Measurements from ENCODE around the gene SLC12A1. TPM values are rescaled to one million over a fixed set of nuclear protein-coding genes. Genes with fewer than 3 reads are reported as not detected.
A peak's percentile ranks its signal among the peaks of the same experiment; 100 is the strongest.

SLC12A1 gene
- total RNA-seq, 2 donors from 2014 or later, result 0.68 to 0.85 TPM

- Histone ChIP-seq H3K4me3 (no peak overlapping the region), H3K27ac (no peak overlapping the region), H3K4me1 (ENCODE audit: control insufficient read depth in 1 of 2, low read depth in 2 of 2) (no peaks in the 10 kb centered on the region), H3K27me3 (replicated peaks; ENCODE audit: insufficient read depth) (no peaks in the 10 kb centered on the region), H3K36me3 (no peaks in the 10 kb centered on the region), H3K9me3 (no peaks in the 10 kb centered on the region)
- ATAC-seq (ENCODE audit: insufficient number of reproducible peaks, low FRiP score, low read depth) (no peak), DNase-seq (ENCODE audit: low spot score) (no peak)
- TF ChIP-seq CTCF (IDR thresholded peaks at IDR 0.05), result no peak
Observed at GRCh38 chr15:48185529-48185928, 20.6 kb upstream of the SLC12A1 start.

GRCh38 chr15:48186271-48186670, 19.8 kb upstream of the SLC12A1 start:
- H3K9me3 ChIP-seq, result no peaks in the 10 kb centered on the region
- no peaks in the 10 kb centered on the region for H3K4me1 ChIP-seq (ENCODE audit: control insufficient read depth in 1 of 2, low read depth in 2 of 2)
- no peak overlapping the region for H3K4me3 ChIP-seq
- H3K27ac ChIP-seq, result no peak overlapping the region
- ATAC-seq (ENCODE audit: insufficient number of reproducible peaks, low FRiP score, low read depth) (no peak), DNase-seq (ENCODE audit: low spot score) (no peak)
- TF ChIP-seq CTCF (IDR thresholded peaks at IDR 0.05), result no peak
- H3K27me3 ChIP-seq (replicated peaks; ENCODE audit: insufficient read depth), result no peaks in the 10 kb centered on the region
- H3K36me3 ChIP-seq, result no peaks in the 10 kb centered on the region

- Histone ChIP-seq H3K27me3 (replicated peaks; ENCODE audit: insufficient read depth) (no peaks in the 10 kb centered on the region), H3K4me3 (peak overlapping the region; percentile 2), H3K4me1 (ENCODE audit: control insufficient read depth in 1 of 2, low read depth in 2 of 2) (no peaks in the 10 kb centered on the region), H3K27ac (no peak overlapping the region), H3K9me3 (no peaks in the 10 kb centered on the region), H3K36me3 (no peaks in the 10 kb centered on the region)
- no peak for TF ChIP-seq CTCF (IDR thresholded peaks at IDR 0.05)
- ATAC-seq (ENCODE audit: insufficient number of reproducible peaks, low FRiP score, low read depth) (no peak), DNase-seq (ENCODE audit: low spot score) (peak; percentile 7)
Observed at GRCh38 chr15:48190932-48191573, 15.0 kb upstream of the SLC12A1 start.

GRCh38 chr15:48191574-48192225, 14.4 kb upstream of the SLC12A1 start, which contains the start of gene CTXN2:
Gene CTXN2 (plus strand): TSS chr15:48191665. CDS start chr15:48201301, 9,636 bp downstream.
- Histone ChIP-seq H3K36me3 (no peaks in the 10 kb centered on the region), H3K9me3 (no peaks in the 10 kb centered on the region), H3K4me1 (ENCODE audit: control insufficient read depth in 1 of 2, low read depth in 2 of 2) (no peaks in the 10 kb centered on the region), H3K27me3 (replicated peaks; ENCODE audit: insufficient read depth) (no peaks in the 10 kb centered on the region), H3K27ac (no peak within 1 kb of the TSS), H3K4me3 (peak within 1 kb of the TSS; percentile 2)
- no peak for TF ChIP-seq CTCF (IDR thresholded peaks at IDR 0.05)
- no peak for ATAC-seq (ENCODE audit: insufficient number of reproducible peaks, low FRiP score, low read depth)
- no peak for DNase-seq (ENCODE audit: low spot score)

GRCh38 chr15:48202068-48202467, 4.0 kb upstream of the SLC12A1 start:
- no peaks in the 10 kb centered on the region for H3K9me3 ChIP-seq
- no peak overlapping the region for H3K27ac ChIP-seq
- no peaks in the 10 kb centered on the region for H3K4me1 ChIP-seq (ENCODE audit: control insufficient read depth in 1 of 2, low read depth in 2 of 2)
- DNase-seq (ENCODE audit: low spot score) (no peak), ATAC-seq (ENCODE audit: insufficient number of reproducible peaks, low FRiP score, low read depth) (no peak)
- no peaks in the 10 kb centered on the region for H3K27me3 ChIP-seq (replicated peaks; ENCODE audit: insufficient read depth)
- no peak for TF ChIP-seq CTCF (IDR thresholded peaks at IDR 0.05)
- H3K4me3 ChIP-seq, result no peak overlapping the region
- H3K36me3 ChIP-seq, result no peaks in the 10 kb centered on the region
